G401 (cell line): Measurements from ENCODE around the gene CDH23. TPM values are rescaled to one million over a fixed set of nuclear protein-coding genes. Genes with fewer than 3 reads are reported as not detected.
A peak's percentile ranks its signal among the peaks of the same experiment; 100 is the strongest.

Experiments
- DNase-seq: peaks from one replicate; pipeline ENCODE4 v3.0.0-alpha.2; 2015; ENCODE audit warnings: low spot score
- in situ Hi-C: cut with HindIII; loops from 2 replicates; pipeline ENCODE4 v1.10.0; 2016; ENCODE audit warnings: low sequenced_read_pairs, mixed read lengths
- total RNA-seq: library from RNA; depleted of rRNA; stranded (reverse); fragments of >200 nt; shearing (Covaris generic); gene quantifications from 2 replicates; pipeline ENCODE4 v1.2.3, GENCODE V29; 2014

The CDH23 gene
- total RNA-seq, 1 experiment from 2014 or later, result 5.9 TPM

- in situ Hi-C loops, result no loop called here
- no peak for DNase-seq
These were observed 140.4 kb downstream of the CDH23 start for GRCh38 chr10:71537125-71537524.

DNA sequence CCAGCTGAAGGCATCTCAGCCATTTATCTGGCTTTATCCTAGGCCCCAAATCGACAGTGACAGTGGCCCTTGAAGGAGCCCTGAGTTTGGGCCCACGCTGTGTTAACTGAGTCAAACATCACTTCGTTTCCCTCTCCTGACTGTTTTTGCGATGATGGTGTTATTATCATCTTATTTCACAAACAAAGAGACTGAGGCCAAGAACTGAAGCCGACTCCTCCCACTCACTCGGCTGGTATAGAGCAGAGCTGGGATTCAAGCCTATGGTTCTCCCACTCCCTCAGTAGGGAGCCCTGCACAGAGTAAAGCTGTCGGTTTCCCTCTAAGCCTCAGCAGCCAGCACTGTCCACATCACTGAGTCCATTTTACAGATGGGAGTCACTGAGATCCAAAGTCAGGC lies 141.0 kb downstream of the CDH23 start:
- in situ Hi-C loops, result no loop called here
- DNase-seq, result no peak

- DNase-seq, result no peak
- in situ Hi-C loops, result no loop called here
These were observed 142.0 kb downstream of the CDH23 start for GRCh38 chr10:71538608-71539260.

GRCh38 chr10:71539442-71540118 lies 142.9 kb downstream of the CDH23 start:
- in situ Hi-C loops, result no loop called here
- DNase-seq, result no peak

DNA sequence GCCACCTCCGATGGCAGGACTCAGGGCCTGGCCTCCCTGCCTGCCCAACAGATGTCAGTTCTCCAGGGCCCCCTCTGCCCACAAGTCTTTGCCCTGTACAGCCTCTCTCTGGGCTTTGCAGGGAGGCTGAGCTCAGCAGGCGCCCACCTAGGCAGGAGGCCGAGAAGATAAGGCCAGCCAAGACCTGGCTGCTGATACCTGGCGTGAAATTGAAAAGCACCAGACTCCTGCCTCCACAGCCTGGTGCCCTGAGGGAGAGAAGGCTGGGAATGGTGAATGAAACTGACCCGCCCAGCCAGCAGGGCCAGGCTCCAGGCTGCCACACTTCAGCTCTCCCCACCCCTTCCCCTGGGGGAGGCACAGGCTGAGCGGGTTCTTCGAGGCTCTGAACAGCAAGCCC lies 145.8 kb downstream of the CDH23 start:
- DNase-seq, result peak; percentile 67
- in situ Hi-C loops, result no loop called here

DNA sequence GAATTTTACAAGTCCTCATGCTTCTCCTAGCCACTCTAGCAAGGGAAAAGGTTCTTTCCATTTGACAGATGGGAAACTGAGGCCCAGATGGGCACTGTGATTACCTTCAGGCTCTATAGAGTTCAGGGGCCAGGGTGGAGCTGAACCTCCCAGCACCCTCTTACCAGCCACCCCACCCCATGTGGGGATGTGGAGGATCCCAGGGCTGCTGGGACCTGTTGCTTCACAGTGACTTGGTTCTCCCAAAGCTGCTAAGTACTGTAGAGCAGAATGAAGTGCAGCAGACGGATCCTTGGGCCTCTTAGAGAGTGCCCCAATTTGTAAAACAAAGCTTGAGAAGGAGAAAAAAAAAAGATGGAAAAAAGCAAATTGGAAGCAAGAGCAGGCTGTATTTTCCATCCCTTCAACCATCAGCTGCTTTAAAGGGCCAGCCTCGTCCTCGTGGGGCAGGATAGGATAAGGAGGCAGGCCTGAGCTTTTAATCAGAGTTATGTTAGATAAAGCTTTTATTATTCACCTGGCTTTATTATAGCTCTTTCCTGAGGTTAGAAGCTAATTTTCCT lies 147.0 kb downstream of the CDH23 start:
- in situ Hi-C loops, result no loop called here
- DNase-seq, result no peak

- DNase-seq, result no peak
- in situ Hi-C loops, result no loop called here
These were observed 148.3 kb downstream of the CDH23 start for GRCh38 chr10:71545001-71545400.

- in situ Hi-C loops, result no loop called here
- DNase-seq, result no peak
These were observed 149.5 kb downstream of the CDH23 start for GRCh38 chr10:71546220-71546619.

DNA sequence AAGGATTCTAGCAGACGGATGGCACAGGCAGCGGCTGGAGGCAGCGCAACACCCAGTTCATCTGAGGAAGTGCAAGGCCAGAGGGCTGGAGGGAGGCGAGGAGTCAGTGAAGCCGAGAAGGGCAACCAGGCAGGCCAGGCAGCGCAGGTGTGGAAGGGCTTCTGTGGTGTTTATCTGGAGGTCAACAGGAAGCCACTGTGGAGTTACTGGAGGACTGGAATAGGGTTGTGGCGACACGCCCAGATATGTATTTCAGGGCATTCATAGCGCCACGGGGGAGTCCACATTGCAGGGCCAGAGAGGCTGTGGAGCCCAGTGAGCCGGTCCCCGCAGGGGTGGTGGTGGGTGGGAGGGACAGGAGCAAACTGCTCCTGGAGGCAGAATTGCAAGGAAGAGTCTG lies 150.6 kb downstream of the CDH23 start:
- in situ Hi-C loops, result no loop called here
- no peak for DNase-seq

- DNase-seq, result peak; percentile 42
- in situ Hi-C loops, result no loop called here
These were observed 151.4 kb downstream of the CDH23 start for GRCh38 chr10:71547876-71548846.

DNA sequence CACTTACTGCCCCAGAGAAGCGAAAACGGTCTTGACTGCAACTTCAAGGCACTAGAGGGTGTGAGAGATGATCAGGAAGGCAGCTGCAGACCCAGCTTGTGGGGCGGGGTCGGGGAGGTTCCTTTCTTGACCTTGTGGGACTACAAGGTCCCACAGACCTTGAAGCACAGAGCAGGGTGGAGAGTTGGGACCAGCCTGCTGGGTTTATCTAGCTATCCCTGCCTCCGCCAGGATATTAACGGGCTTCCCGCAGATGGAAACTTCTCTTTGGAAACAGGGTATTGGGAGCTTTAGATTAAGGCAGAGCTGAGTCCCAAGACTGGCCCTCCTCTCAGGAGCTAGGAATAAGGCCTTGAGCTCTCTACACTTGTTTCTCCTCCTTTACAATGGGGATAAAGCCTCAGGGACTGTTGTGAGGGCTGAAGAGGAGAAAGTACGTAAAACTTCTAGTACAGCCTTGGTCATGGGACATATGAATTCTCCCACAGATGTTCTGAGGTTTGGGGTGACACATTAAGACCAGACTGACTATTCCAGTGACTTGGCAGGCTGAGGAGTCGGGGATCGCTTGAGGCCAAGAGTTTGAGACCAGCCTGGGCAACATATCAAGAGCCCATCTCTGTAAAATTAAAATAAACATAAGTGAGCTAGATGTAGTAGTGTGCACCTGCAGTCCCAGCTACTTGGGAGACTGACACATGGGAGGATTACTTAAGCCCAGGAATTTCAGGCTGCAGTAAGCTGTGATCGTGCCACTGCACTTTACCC lies 153.2 kb downstream of the CDH23 start:
- DNase-seq, result no peak
- in situ Hi-C loops, result no loop called here

DNA sequence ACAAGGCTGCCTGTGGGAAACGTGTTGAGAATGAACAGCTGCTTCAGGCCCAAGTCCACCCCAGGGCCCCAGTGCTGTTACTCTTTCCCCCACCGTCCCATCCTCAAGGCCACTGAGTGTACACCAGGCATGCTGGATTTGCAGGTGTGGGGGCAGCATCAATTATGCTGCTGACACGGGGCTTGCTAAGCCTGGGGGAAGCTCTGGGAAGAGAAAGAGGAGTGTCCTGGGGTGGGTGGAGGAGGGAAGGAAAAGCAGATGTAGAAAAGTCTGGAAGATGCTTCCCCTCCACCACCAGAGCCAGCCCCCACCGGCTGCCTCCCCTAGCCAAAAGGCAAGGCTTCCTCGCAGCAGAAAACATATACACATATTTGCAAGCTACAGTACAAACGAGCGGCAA lies 153.9 kb downstream of the CDH23 start:
- in situ Hi-C loops, result no loop called here
- no peak for DNase-seq

- DNase-seq, result no peak
- in situ Hi-C loops, result no loop called here
These were observed 155.2 kb downstream of the CDH23 start for GRCh38 chr10:71551970-71552369.

- in situ Hi-C loops, result no loop called here
- no peak for DNase-seq
These were observed 156.7 kb downstream of the CDH23 start for GRCh38 chr10:71553432-71553831.

DNA sequence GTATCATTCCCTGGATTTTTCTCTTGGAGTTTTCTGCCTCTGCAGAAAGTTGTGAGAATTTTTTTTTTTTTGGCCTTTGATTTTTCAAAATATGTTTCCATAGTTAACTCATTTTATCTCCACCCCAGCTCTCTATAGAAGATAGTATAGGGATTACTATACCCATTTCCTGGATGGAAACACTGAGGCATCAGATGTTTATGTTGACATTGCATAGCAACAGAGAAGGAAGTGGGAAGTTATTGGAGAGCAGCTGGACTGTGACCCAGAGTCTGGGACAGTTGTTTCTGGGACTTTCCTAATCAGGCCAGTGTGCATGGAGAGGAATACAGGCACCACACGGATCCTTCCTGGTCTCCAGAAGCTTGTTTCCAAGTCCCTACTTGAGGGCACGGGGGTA lies 158.0 kb downstream of the CDH23 start:
- no peak for DNase-seq
- in situ Hi-C loops, result no loop called here

DNA sequence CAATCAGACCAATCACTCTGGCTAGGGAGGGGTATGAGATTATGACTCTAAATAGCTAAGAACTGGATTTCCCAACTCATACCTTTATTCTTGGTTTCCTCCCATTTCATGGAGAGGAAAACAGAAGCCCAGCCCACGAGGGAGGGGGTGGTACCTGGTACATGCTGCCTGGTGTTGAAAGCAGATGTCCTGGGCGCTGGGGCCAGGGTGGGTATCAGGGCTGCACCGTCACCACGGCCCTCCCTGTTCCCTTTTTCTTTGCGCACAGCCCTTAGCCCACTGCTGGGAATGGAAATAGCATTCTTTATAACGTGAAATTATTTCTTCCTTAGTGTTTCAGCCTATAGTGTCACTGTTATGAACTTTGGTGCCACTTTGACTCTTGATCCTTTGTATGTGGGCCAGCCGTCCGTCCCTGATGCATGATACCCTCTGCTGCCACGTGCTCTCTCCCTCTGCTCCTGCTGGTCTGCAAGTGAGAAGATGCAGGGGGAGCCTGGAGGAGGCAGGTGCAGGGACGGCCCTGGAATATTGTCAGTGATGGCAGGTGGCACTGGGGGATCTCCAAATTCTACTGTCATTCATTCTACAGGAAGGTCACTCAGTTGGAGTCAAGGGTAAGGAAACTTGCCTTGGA lies 158.5 kb downstream of the CDH23 start:
- no peak for DNase-seq
- in situ Hi-C loops, result no loop called here

GRCh38 chr10:71555724-71556119 lies 159.0 kb downstream of the CDH23 start:
- DNase-seq, result no peak
- in situ Hi-C loops, result no loop called here

DNA sequence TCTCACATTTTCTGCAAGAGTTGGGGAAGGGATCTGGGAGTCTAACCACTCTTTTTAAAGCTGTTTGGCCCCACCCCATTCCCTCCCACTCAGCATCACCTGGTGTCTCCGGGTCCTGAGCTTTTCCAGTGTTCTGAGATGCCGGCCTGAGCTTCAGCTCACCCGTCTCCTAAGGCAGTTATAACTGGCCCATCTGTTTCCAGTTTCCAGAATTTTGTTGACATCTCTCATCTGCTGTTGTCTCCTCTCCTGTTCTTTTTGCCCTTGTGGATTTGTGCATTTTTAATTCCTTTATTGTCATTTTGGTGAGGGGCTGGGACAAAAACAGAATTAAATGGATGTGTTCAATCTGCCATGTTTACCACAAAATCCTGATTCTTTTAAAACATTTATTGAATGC lies 162.3 kb downstream of the CDH23 start:
- in situ Hi-C loops, result no loop called here
- no peak for DNase-seq
